GM13977 (cell line): ENCODE measurements around the gene MLF1.

Experiments used
- DNase-seq: peaks from one replicate; pipeline ENCODE4 v3.0.0; 2012; ENCODE audit warnings: low spot score
- CTCF ChIP-seq: IDR thresholded peaks from 2 replicates; pipeline ENCODE4 v1.5.1; 2012; ENCODE audit warnings: mild to moderate bottlenecking, control low read depth; ENCODE audit not compliant: insufficient read depth; ENCODE audit errors: extremely low read depth, missing control alignments
- in situ Hi-C: fragments of 300-500 bp; cut with MboI; formaldehyde crosslinking; loops from one replicate; pipeline ENCODE4 v1.12.0; 2022; ENCODE audit warnings: low sequenced_read_pairs, low pct_unique_long_range_greater_than_20kb, mixed read lengths, inconsistent platforms; ENCODE audit not compliant: unreplicated experiment

MLF1 gene

DNA sequence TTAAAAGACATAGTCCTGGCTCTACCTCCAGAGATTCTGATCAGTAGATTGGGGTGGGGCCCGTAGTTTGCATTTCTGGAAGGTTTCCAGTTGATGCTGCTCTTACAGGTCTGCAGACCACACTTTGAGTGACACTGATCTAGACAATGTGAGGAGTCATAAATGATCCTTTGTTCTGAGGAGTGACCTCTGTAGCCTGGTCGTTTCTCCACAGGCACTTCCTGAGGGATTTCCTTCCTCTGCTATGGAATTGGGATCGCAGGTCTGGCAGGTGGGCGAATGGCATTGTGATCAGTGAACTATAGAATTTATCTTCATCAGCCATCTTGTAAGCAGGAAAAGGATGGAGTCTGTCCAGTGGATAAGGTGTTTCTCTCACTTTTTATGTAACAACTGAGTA lies 78.8 kb downstream of the MLF1 start:
- no peak for TF ChIP-seq CTCF
- in situ Hi-C loops = no loop called here
- DNase-seq = no peak

DNA sequence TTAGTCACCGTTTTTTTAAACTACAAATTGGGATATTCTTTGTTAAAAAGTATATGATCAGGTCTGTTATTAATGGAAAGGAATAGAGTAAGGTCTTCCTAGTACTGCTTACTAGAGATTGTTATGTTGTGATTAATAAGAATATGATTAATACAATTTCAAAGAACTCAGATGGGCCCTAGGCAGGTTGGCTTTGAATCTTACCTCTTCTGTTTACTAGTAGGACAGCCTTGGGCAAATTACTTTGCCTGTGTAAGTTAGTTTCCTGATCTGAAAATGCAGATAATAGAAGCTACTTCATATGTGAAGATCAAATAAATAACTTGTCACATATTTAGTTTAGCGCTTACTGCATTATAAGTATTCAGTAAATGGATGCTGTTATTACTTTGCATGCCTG lies 80.2 kb downstream of the MLF1 start:
- in situ Hi-C loops = no loop called here

GRCh38 chr3:158652463-158652862 lies 81.5 kb downstream of the MLF1 start:
- in situ Hi-C loops = no loop called here
- no peak for TF ChIP-seq CTCF
- DNase-seq = no peak

More for the DNA sequence above, 80.2 kb downstream of the MLF1 start:
- DNase-seq = no peak
- TF ChIP-seq CTCF = no peak
